HEK293T (cell line): ENCODE results near the gene STK38.

Source experiments
- BHLHE40 ChIP-seq: fragments of 450-650 bp; IDR thresholded peaks from 2 replicates; pipeline ENCODE4 v1.6.1; 2016; ENCODE audit warnings: mild to moderate bottlenecking, moderate library complexity, borderline replicate concordance
- CTBP1 ChIP-seq: fragments of 450-650 bp; IDR thresholded peaks from 2 replicates; pipeline ENCODE4 v1.6.1; 2016; ENCODE audit warnings: borderline replicate concordance
- PKNOX1 ChIP-seq: fragments of 450-650 bp; IDR thresholded peaks from 2 replicates; pipeline ENCODE4 v1.6.1; 2016
- SP1 ChIP-seq: fragments of 450-650 bp; IDR thresholded peaks from 2 replicates; pipeline ENCODE4 v1.6.1; 2017
- ZNF384 ChIP-seq: fragments of 450-650 bp; IDR thresholded peaks from 2 replicates; pipeline ENCODE4 v1.6.1; 2016

- TF ChIP-seq PKNOX1 (no peak), SP1 (no peak), CTBP1 (no peak), ZNF384 (no peak), BHLHE40 (no peak)
Measured at GRCh38 chr6:36560822-36561221, 13.5 kb upstream of the STK38 start.
